Fibroblast of skin of back (primary cell): ENCODE measurements around the gene MSRB1.
"Not testable (repeated sequence)": the region's sequence is repeated elsewhere in the genome, so short reads cannot be mapped to it uniquely, and the experiment has no call there.

Source experiments
- DNase-seq: peaks from one replicate; pipeline ENCODE4 v3.0.0-alpha.2; 2013

Gene MSRB1

DNA sequence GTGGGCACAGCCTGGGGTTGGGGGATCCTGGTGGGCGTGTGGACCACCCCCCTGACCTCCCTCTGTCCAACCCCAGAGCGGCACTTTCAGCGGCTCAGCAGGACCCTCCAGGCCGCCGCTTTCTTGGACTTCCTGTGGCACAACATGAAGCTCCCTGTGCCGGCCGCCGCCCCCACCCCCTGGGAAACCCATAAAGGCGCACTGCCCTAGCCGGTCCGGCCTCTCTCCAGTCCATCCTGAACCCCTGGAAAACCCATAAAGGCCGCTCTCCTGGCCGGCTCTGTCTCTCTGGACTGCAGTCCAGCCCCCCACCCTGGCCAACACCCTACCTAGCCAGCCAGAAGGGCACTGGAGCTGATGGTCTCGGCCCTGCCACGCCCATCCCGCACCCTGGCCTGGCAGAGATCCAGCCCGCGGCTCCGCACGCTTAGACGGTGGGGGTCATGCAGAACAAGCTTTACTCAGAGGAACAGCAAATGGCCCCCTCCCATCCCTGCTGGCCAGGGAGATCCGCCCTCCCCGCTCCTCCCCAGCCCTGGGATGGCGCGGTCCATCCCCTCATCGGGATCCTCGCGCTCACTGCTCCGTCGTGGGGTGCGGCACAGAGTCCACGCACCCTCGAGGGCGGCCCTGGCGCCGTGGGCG is 35.6 kb upstream of the MSRB1 start:
- no peak for DNase-seq

DNA sequence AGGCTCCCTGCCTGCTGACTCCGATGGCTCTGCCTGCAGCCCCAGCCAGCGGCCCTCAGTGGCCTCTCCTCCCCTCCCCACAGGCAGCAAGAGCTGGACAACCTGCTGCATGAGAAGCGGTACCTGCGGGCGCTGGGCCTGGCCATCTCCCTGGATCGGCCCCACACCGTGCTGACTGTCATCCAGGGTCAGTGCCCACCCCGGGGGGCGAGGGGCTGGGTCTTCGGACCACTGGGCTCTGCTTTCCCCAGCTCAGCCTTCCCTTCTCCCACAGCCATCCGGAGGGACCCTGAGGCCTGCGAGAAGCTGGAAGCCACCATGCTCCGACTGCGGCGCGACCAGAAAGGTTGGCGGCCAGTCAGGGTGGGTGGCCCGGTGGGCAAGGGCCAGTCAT is 34.9 kb upstream of the MSRB1 start:
- DNase-seq = no peak

DNA sequence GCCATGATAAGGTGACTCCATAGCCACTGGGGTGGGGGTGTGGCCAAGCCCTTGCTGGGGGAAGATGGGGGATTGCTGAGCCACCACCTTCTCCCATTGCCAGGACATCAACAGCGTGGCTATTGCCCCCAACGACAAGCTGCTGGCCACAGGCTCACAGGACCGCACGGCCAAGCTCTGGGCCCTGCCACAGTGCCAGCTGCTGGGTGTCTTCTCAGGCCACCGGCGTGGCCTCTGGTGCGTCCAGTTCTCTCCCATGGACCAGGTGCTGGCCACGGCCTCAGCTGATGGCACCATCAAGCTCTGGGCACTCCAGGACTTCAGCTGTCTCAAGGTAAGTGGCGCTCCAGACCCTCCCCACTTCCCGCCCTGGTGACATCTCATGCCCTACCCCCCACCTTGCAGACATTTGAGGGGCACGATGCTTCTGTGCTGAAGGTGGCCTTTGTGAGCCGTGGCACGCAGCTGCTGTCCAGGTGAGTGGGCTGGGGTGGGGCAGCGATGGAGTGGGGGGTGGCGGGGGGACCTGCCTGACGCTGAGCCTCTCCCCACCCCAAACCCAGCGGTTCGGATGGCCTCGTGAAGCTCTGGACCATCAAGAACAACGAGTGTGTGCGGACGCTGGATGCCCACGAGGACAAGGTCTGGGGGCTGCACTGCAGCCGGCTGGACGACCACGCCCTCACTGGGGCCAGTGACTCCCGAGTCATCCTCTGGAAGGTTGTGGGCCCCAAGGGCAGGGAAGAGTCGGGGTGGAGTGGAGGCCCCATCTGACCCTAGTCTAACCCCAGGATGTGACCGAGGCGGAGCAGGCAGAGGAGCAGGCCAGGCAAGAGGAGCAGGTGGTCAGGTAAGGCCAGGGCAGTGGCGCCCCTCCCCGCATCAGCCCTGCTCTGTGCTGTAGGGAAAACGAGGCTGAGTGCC is 34.2 kb upstream of the MSRB1 start:
- DNase-seq = no peak

DNA sequence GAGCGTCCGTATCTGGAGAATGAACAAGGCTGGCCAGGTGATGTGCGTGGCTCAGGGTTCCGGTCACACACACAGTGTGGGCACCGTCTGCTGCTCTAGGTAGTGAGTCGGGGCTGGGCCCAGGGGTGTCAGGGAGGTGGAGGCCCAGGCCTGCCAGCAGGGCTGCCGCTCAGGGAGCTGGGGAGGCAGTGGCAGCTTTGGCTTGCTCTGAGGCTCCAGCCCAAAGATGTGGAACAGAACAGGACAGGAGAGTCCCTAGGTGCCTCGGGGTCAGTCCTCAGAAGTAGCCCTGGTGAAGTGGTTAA is 33.2 kb upstream of the MSRB1 start:
- no peak for DNase-seq

DNA sequence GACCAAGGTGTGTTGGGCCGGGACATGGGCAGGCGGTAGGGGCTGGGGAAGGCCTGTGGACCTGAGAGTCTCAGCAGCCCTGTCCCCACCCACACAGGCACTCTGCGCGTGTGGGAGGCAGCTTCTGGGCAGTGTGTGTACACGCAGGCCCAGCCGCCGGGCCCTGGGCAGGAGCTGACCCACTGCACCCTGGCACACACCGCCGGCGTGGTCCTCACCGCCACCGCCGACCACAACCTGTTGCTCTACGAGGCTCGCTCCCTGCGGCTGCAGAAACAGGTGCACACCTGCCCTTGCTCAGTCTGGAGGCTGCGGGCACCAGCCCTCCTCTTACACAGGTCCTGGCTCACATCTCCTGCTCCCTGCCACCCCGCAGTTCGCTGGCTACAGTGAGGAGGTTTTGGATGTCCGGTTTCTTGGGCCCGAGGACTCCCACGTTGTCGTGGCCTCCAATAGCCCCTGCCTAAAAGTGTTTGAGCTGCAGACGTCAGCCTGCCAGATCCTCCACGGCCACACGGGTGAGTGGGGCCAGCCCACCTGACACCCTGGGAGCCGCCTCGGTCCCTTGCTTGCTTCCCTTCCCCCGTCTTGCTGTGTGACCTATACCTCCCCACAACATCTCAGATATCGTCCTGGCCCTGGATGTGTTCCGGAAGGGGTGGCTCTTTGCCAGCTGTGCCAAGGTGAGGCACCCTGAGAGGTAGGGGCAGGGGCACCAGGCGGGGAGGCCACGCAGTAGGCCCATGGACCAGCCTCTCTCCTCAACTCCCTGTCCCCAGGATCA is 32.6 kb upstream of the MSRB1 start:
- no peak for DNase-seq

DNA sequence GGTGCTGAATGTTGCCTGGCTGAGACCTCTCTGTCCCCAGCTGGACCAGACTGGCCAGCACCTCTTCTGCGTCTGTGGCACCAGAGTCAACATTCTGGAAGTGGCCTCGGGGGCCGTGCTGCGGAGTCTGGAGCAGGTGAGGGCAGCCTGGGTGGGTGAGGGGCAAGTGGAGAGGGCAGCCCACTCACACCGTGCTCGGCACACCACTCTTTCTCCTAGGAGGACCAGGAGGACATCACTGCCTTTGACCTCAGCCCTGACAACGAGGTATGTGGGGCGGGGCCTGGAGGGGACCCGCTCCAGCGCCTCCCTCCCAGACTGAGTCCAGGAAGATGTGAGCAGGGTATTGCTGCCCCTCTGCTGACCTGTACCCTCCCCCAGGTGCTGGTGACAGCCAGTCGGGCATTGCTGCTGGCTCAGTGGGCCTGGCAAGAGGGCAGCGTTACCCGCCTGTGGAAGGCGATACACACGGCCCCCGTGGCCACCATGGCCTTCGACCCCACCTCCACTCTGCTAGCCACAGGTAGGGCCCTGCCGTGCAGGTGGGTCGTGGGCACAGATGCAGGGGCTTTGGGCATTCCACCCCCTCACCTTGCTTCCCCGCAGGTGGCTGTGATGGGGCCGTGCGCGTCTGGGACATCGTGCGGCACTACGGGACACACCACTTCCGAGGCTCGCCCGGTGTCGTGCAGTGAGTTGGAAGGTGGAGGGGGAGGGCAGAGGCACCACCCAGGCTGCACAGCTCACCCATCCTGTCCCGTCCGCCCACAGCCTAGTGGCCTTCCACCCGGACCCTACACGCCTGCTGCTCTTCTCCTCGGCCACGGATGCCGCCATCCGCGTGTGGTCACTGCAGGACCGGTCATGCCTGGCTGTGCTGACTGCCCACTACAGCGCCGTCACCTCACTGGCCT is 31.4 kb upstream of the MSRB1 start:
- no peak for DNase-seq

DNA sequence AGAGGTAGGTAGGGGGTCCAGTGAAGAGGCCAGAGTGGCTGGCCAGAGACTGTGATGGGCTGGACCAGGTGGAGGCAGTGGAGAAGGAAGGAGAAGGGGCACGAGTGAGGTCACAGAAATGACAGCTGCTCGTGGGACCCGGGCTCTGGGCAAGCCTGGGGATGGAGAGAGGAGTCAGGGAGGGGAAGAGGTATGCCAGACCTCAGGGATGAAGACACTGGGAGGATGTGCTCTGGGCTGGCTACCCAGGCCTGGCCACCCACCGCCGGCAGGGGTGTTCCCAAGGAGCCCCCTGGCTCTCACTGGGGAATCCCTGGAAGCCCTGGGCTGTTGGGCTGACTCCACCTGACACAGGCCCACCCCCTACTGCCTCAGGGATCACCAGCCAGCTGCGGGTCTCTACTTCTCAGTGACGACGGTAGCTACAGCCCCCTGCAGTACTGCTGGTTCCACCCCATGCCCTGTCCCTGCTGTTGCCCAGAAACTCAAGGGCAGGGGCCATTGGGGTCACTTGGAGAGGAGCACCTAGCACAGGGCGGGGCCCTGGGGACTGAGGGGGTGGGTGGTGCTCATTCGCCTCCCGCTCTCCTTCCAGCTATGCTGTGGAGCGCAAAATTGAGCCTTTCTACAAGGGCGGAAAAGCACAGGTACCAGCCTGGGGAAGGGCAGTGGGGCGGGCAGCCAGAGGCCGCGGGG is 30.6 kb upstream of the MSRB1 start:
- no peak for DNase-seq

DNA sequence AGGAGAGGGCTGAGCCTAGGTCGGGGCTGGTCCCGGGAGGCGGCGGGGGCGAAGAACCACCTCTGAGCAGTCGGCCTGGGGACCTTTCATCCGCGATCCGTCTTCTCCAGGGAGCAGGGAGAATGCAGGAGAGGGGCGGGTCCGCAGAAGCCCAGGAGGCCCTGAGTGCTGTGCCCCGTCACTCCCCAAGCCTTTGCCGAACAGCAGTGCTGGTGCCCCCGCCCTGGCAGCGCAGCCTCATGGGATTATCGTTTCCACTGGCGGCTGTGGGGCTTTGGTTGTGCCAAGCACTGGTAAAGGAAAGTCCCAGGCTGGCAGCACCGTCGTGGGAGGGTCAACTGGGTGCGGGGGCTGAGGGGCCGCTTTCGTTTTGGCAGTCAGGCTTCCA is 29.5 kb upstream of the MSRB1 start:
- DNase-seq = peak; percentile 30

DNA sequence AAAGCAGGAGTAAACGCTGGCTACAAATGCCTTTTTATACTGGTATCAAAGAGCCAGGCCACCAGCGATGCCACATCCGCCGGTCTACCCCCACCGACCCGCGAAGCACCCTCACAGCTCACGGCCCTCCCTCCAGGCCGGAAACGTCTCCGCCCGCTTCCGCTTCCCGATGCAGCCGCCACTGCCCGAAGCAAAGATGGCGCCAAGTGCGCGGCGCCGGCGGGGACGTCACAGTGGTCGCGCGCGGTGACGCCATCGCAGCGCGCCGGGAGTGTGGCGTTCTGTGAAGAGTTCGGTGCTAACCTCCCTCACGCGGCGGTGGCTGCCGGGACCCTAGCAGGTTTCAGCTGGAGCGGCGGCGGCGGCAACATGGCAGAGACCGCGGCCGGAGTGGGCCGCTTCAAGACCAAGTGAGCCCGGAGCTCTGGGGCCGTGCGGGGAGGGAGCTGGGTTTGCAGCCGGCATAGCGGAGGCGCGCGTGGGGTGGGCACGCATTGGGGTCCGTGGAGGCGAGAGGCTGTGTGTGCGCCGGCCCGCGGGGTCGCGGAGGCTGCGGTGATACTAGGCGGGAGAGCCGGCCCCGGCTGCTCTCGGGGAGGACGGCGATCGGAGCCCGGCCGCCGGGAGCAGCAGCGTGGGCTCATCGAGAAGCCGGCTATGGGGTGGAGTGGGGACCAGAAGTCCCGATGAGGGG is 28.9 kb upstream of the MSRB1 start, which contains the start of gene TBL3:
TSS of gene TBL3 (plus strand) at position 258 of the 694 bp plus-strand sequence. CDS start at position 370, 112 bp downstream.
- peak; percentile 96 for DNase-seq

DNA sequence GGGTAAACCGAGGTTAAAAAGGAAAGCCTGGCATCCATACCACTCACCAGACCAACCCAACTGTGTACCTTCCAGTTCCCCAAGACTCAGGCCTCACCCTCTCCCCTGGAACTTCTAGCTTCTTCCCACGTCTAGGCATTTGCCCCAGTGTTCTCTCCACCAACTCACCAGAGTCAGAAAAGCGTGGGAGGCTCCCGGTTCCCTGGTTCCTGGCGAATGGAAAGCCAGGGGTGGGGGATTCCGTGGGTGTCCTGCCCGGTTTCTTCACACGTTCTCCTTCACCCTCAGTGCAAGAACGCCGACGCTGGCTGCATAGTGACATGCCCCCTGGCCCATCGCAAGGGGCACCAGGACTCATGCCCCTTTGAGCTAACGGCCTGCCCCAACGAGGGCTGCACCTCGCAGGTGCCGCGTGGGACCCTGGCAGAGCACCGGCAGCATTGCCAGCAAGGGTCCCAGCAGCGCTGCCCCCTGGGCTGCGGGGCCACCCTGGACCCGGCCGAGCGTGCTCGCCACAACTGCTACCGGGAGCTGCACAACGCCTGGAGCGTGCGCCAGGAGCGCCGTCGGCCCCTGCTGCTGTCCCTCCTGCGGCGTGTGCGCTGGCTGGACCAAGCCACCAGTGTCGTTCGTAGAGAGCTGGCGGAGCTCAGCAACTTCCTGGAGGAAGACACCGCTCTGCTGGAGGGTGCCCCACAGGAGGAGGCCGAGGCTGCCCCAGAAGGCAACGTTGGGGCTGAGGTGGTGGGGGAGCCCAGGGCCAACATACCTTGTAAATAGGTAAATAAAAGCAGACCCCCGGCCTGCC is 25.4 kb upstream of the MSRB1 start:
- DNase-seq = no peak

DNA sequence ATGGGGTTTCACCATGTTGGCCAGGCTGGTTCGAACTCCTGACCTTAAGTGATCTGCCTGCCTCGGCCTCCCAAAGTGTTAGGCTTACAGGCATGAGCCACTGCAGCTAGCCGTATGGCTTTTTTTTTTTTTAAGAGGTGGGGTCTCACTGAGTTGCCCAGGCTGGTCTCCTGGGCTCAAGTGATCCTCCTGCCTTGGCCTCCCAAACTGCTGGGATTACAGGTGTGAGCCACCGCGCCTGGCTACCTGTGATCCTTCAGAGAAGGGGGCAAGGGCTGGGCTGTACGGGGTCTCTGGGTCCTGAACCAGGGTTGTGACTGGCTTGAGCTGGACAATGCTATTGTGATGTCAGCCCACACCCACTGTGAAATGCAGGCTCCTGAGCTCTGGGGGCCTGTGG is 23.5 kb upstream of the MSRB1 start, which contains the start of gene RNF151:
TSS of gene RNF151 (plus strand) at position 397 of the 400 bp plus-strand sequence. CDS start 26 bp downstream, outside the sequence.
- no peak for DNase-seq

DNA sequence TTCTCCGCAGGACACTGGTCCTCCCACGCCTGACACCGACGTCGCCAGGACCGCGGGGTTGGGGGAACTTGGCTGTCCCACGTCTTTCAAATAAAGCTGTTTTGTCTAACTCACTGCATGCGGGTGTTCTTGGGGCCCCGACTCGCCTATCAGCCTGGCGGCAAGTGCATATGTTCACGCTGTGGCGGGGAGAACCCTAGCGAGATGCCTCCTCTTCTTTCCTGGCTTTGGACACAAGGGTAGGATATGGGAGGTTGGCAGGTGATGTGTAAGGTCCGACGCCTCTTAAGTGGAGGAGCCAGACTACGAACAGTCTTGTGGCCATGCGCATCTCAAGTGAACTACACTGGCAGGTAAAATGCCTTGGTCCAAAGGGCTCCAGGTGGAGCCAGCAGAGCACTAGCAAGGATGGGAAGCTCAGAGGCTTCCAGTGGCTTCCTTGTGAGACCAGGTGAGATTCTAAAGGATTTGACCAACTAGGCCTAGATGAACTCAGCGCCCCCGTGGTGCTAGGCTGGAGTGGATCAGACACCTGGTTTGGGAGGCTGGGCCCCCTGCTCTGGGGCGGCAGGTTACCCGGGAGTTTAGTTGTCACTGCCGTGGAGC is 22.5 kb upstream of the MSRB1 start:
- DNase-seq = no peak

DNA sequence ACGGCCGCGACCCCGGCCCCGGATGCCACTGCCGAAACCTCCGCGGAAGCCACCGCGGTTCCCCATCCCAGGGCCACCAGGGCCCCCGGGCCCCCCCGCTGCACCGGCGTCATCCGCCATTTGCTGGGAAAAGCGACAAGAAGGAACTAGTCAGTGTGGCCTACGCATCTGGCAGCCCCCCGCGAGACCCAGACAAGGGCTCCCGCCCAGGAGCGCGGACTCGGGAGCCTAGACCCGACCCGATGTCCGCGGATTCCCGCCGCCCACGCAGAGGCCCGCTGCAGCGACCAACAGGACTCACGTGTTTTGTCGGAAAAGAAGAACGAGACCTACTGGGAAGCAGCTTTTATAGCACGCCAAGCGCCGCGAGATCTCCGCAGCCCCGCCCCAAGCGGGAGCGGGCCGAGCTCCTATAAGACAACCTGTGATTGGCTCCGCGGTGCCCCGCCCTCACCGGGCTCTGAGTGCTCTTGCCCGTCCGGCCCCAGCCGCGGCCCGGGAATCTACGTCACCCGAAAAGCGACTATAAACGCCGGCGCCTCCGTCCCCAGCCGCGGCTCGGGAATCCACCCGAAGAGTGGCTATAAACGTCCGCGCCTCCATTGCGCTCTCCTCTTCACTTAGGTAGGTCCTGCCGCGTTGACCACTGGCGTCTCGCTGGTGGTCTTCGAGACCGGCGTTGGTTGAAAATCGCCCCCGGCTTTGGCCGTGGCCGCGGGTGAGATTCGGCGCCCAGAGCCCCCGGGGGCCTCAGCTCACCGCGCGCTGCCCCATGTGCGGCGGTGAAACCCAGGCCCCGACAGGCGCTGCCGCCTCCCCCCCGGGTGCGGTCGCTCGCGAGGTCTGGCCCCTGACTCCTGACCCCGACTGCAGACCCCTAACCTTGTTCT is 21.8 kb upstream of the MSRB1 start, which contains the start of gene RPS2:
TSS of gene RPS2 (minus strand) at position 321 of the 890 bp plus-strand sequence. CDS start at position 120, 201 bp downstream.
- DNase-seq = peak; percentile 98

DNA sequence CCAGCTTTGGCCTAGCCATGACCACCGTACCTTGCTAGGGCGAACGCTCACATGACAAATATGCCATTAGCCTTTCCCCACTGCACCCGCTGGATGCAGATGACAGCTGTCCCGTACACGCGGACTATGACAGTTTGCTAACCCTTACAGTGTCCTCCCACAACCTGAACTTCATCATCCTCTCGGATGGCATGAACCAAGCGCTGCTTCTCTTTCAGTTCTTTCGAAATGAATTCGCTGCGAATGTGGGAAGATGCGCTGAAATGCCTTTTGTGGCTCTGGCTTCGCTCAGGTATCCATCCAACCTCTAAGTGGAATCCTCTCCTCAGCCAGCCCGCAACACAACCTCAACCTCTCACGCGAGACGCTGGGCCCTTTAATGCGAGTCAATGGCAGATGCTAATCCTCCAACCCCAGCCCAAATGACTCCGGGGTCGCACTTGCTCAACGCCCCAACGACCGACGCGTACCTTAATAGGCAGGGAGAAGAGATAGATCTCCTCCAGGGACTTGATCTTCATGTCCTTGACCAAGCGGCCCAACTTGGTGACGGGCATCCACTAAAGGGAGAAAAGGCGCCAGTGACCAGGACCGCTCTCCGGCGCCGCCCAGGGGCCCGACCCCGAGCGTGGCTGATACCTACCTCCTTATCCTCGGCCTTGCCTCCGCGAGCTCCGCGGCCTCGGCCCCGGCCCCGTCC is 21.0 kb upstream of the MSRB1 start:
- peak; percentile 26 for DNase-seq

DNA sequence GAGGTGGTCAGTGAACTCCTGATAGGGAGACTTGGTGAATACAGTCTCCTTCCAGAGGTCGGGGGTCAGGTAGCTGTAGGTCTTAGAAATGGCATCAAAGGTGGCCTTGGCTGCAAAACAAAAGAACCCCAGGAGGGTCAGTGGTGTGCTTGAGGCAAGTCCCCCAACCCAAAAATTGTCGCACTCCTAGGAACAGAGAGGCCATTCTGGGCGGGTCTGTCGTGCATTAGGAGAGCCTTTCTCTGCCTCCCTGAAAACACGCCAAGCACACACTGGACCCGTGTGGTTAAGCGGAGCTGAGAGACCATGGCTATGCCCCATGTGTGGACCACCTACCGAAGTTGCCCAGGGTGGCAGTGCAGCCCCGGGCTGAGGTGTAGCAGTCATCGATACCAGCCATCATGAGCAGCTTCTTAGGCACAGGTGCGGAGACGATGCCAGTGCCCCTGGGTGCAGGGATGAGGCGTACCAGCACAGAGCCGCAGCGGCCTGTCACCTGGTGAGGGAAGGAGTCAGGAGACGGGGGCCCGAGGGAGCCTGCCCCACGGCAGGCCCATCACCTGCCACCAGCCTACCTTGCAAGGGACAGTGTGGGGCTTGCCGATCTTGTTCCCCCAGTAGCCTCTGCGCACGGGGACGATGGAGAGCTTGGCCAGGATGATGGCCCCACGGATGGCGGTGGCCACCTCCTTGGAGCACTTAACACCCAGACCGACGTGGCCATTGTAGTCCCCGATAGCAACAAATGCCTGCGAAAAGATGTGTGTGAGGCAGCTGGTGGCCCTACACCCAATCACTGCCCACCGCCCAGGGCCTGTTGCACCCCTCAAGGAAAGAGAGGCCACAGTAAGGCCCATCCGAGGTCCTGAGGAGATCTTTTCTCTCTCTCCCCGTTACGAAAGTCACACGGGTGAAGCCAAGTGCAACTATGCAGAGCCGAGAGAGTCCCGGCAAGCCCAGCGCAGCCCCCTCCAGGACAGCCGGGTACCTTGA is 19.5 kb upstream of the MSRB1 start:
- not testable (repeated sequence) for DNase-seq

DNA sequence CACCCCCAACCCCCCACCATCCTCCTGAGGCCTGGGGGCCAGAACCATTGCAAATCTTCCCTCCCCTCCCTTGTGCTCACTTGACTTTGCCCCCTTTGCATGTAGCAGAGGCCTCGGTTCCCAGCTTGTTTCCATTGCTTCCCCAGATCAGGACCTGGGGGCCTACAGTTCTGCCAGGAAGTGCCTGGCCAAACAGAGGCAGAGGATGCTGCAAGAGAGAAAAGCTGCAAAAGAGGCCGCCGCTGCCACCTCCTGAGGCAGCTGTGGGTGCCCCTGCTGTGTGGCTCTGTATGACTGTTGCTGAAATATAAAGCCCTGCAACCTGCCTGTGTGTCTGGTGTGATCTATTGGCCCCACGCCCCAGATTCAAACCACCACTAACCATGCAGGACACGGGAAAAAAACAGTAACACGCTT is 18.7 kb upstream of the MSRB1 start:
- DNase-seq = no peak
